ENCODE measurements around the gene EGFLAM. TPM values are rescaled to one million over a fixed set of nuclear protein-coding genes. Genes with fewer than 3 reads are reported as not detected.
A peak's percentile ranks its signal among the peaks of the same experiment; 100 is the strongest.

EGFLAM gene
- polyA plus RNA-seq, 1 donor from 2014 or later, result not detected

DNA sequence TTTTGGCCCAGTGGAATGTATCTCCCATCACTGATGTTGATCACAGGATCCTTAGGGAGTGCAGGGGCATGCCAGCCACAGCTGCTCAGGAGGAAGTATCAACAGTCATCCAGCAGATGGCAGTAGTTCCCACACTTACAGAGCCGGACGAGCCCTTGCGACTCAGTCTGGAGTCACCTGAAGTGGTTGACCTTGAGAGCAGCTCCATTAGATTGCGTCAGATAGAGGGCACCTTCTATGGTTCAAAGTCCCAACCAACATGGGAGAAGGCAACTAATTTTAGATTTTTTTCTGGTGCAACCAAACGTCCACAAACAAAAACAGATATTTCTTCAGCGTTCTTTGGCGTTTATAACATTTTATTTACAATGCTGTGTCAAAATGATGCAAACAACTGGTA lies 124.5 kb downstream of the EGFLAM start:
- H3K27ac ChIP-seq (ENCODE audit: low read length), result no peak overlapping the region
- no peaks in the 10 kb centered on the region for H3K36me3 ChIP-seq (ENCODE audit: insufficient read depth, low read length)
- H3K9me3 ChIP-seq (ENCODE audit: low read length), result no peaks in the 10 kb centered on the region
- no peaks in the 10 kb centered on the region for H3K9me2 ChIP-seq (ENCODE audit: insufficient read depth, low read length)
- no peaks in the 10 kb centered on the region for H4K20me1 ChIP-seq (ENCODE audit: insufficient read depth)
- no peaks in the 10 kb centered on the region for H3F3A ChIP-seq (ENCODE audit: insufficient read depth, low read length, poor library complexity, severe bottlenecking)
- no peak overlapping the region for H3K9ac ChIP-seq (ENCODE audit: low read length)
- H3K27me3 ChIP-seq (ENCODE audit: insufficient read depth, low read depth, low read length), result no peaks in the 10 kb centered on the region
- H3K4me2 ChIP-seq (ENCODE audit: low read length), result no peak overlapping the region
- no peaks in the 10 kb centered on the region for H3K79me2 ChIP-seq (replicated peaks; ENCODE audit: insufficient read depth, low read length)
- no peak overlapping the region for H2AFZ ChIP-seq (ENCODE audit: low read depth, low read length)
- TF ChIP-seq, protein P1, sequence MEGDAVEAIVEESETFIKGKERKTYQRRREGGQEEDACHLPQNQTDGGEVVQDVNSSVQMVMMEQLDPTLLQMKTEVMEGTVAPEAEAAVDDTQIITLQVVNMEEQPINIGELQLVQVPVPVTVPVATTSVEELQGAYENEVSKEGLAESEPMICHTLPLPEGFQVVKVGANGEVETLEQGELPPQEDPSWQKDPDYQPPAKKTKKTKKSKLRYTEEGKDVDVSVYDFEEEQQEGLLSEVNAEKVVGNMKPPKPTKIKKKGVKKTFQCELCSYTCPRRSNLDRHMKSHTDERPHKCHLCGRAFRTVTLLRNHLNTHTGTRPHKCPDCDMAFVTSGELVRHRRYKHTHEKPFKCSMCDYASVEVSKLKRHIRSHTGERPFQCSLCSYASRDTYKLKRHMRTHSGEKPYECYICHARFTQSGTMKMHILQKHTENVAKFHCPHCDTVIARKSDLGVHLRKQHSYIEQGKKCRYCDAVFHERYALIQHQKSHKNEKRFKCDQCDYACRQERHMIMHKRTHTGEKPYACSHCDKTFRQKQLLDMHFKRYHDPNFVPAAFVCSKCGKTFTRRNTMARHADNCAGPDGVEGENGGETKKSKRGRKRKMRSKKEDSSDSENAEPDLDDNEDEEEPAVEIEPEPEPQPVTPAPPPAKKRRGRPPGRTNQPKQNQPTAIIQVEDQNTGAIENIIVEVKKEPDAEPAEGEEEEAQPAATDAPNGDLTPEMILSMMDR (IDR thresholded peaks at IDR 0.05; ENCODE audit: poor library complexity, severe bottlenecking), result peak; percentile 72
- TF ChIP-seq MXI1 (conservative IDR thresholded peaks at IDR 0.05; ENCODE audit: poor library complexity, severe bottlenecking), result no peak
- TF ChIP-seq, protein P2, sequence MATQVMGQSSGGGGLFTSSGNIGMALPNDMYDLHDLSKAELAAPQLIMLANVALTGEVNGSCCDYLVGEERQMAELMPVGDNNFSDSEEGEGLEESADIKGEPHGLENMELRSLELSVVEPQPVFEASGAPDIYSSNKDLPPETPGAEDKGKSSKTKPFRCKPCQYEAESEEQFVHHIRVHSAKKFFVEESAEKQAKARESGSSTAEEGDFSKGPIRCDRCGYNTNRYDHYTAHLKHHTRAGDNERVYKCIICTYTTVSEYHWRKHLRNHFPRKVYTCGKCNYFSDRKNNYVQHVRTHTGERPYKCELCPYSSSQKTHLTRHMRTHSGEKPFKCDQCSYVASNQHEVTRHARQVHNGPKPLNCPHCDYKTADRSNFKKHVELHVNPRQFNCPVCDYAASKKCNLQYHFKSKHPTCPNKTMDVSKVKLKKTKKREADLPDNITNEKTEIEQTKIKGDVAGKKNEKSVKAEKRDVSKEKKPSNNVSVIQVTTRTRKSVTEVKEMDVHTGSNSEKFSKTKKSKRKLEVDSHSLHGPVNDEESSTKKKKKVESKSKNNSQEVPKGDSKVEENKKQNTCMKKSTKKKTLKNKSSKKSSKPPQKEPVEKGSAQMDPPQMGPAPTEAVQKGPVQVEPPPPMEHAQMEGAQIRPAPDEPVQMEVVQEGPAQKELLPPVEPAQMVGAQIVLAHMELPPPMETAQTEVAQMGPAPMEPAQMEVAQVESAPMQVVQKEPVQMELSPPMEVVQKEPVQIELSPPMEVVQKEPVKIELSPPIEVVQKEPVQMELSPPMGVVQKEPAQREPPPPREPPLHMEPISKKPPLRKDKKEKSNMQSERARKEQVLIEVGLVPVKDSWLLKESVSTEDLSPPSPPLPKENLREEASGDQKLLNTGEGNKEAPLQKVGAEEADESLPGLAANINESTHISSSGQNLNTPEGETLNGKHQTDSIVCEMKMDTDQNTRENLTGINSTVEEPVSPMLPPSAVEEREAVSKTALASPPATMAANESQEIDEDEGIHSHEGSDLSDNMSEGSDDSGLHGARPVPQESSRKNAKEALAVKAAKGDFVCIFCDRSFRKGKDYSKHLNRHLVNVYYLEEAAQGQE (IDR thresholded peaks at IDR 0.05; ENCODE audit: borderline replicate concordance), result no peak
- TF ChIP-seq SMC3 (conservative IDR thresholded peaks at IDR 0.05; ENCODE audit: poor library complexity), result peak; percentile 72
- peak; percentile 62 for TF ChIP-seq RAD21 (conservative IDR thresholded peaks at IDR 0.05)
- no peak overlapping the region for H3K4me3 ChIP-seq (ENCODE audit: low read length)

DNA sequence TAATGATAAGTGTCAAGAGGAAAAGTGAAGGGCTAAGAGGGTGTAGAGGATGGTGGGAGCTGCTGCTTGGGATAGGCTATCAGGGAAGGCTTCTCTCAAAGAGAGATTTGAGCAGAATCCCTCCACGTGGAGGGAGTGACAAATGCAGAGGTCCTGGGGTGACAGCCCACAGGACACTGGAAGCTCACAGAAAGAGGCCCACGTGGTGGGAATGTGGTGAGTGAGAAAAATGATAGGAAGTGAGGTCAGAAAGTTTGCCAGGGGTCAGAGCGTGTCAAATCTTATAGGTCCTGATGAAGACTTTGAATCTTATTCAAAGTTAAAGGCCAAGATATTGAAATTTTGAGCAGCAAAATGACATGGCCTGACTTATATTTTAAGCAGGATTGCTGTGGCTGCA lies 125.3 kb downstream of the EGFLAM start:
- Histone ChIP-seq H2AFZ (ENCODE audit: low read depth, low read length) (no peak overlapping the region), H3K4me3 (ENCODE audit: low read length) (no peak overlapping the region), H3K9me3 (ENCODE audit: low read length) (no peaks in the 10 kb centered on the region), H3F3A (ENCODE audit: insufficient read depth, low read length, poor library complexity, severe bottlenecking) (no peaks in the 10 kb centered on the region), H3K9ac (ENCODE audit: low read length) (no peak overlapping the region), H3K36me3 (ENCODE audit: insufficient read depth, low read length) (no peaks in the 10 kb centered on the region), H3K4me2 (ENCODE audit: low read length) (no peak overlapping the region), H3K79me2 (replicated peaks; ENCODE audit: insufficient read depth, low read length) (no peaks in the 10 kb centered on the region), H3K27ac (ENCODE audit: low read length) (no peak overlapping the region), H3K27me3 (ENCODE audit: insufficient read depth, low read depth, low read length) (no peaks in the 10 kb centered on the region), H3K9me2 (ENCODE audit: insufficient read depth, low read length) (no peaks in the 10 kb centered on the region), H4K20me1 (ENCODE audit: insufficient read depth) (no peaks in the 10 kb centered on the region)
- TF ChIP-seq SMC3 (conservative IDR thresholded peaks at IDR 0.05; ENCODE audit: poor library complexity), result no peak
- TF ChIP-seq TAF1 (IDR thresholded peaks at IDR 0.05; ENCODE audit: low read depth), result no peak
- no peak for TF ChIP-seq MXI1 (conservative IDR thresholded peaks at IDR 0.05; ENCODE audit: poor library complexity, severe bottlenecking)
- TF ChIP-seq, protein P1 (IDR thresholded peaks at IDR 0.05; ENCODE audit: poor library complexity, severe bottlenecking), result no peak
- no peak for TF ChIP-seq POLR2AphosphoS5 (IDR thresholded peaks at IDR 0.05)
- no peak for TF ChIP-seq EP300 (conservative IDR thresholded peaks at IDR 0.05; ENCODE audit: poor library complexity, severe bottlenecking)
- no peak for TF ChIP-seq EZH2 (IDR thresholded peaks at IDR 0.05; ENCODE audit: borderline replicate concordance, insufficient read depth, low read length, poor library complexity, severe bottlenecking)
- no peak for TF ChIP-seq RAD21 (conservative IDR thresholded peaks at IDR 0.05)
- TF ChIP-seq, protein P2 (IDR thresholded peaks at IDR 0.05; ENCODE audit: borderline replicate concordance), result no peak

All from neural cell (in vitro differentiated cells).